SU-DHL-6 (cell line): Measurements from ENCODE around the gene JMJD7.
"Not testable (repeated sequence)": the region's sequence is repeated elsewhere in the genome, so short reads cannot be mapped to it uniquely, and the experiment has no call there.

Experiments used
- CTCF ChIP-seq: fragments of 200-600 bp; sonication (generic); IDR thresholded peaks from one replicate; pipeline ENCODE4 v1.5.1; 2017; ENCODE audit warnings: antibody characterized with exemption, mild to moderate bottlenecking, low read length, moderate library complexity; ENCODE audit not compliant: insufficient read depth, poor library complexity, severe bottlenecking
- EZH2phosphoT487 ChIP-seq: fragments of 200-600 bp; sonication (generic), shearing (Covaris generic); conservative IDR thresholded peaks from 2 replicates; pipeline ENCODE4 v1.6.1; 2018; ENCODE audit warnings: mild to moderate bottlenecking, antibody characterized with exemption, low read length, moderate library complexity, mixed read lengths

GRCh38 chr15:41831291-41831690 lies 3.4 kb downstream of the JMJD7 start:
- TF ChIP-seq CTCF, EZH2phosphoT487: not testable (repeated sequence)
